ENCODE measurements around the gene ASPSCR1. TPM values are rescaled to one million over a fixed set of nuclear protein-coding genes. Genes with fewer than 3 reads are reported as not detected.

Gene ASPSCR1
- total RNA-seq, 1 donor from 2014 or later: 13.1 TPM

DNA sequence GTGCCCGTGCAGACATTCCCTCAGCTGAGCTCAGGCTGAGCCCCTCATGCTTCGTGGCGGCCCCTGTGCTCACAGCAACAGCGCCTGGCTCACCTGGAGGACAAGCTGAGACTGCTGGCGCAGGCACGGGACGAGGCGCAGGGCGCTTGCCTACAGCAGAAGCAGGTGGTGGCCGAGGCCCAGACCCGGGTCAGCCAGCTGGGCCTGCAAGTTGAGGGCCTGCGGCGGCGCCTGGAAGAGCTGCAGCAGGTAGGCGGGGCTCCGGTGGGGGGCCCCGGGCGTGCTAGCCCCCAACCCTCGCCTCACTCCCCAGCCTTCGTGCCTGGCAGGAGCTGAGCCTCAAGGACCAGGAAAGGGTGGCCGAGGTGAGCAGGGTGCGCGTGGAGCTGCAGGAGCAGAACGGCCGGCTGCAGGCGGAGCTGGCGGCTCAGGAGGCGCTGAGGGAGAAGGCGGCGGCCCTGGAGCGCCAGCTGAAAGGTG is 52.6 kb downstream of the ASPSCR1 start:
- Histone ChIP-seq H4K20me1 (ENCODE audit: low read depth) (peaks cover 34% of the 10 kb centered on the region), H3K4me1 (peaks cover 7% of the 10 kb centered on the region), H3K79me2 (ENCODE audit: low read depth) (peaks cover 4% of the 10 kb centered on the region), H3K9me3 (ENCODE audit: low read depth) (no peaks in the 10 kb centered on the region), H3K27me3 (peaks cover 9% of the 10 kb centered on the region), H3K27ac (no peak overlapping the region), H3K9ac (no peak overlapping the region), H3K36me3 (no peaks in the 10 kb centered on the region), H3K4me3 (no peak overlapping the region), H2AFZ (replicated peaks) (no peak overlapping the region), H3F3A (ENCODE audit: low read depth) (peaks cover 24% of the 10 kb centered on the region), H3K4me2 (peak overlapping the region; percentile 98)
- no peaks in the 10 kb centered on the region for H3K9me3 Mint-ChIP-seq
- peaks cover 9% of the 10 kb centered on the region for H3K4me1 Mint-ChIP-seq
- DNase-seq (ENCODE audit: low spot score): no peak
- no peak overlapping the region for H3K27ac Mint-ChIP-seq
- H3K27me3 Mint-ChIP-seq (ENCODE audit: insufficient read depth, low read depth): peaks cover 16% of the 10 kb centered on the region
- peak overlapping the region; percentile 61 for H3K4me3 Mint-ChIP-seq
- peaks cover 4% of the 10 kb centered on the region for H3K36me3 Mint-ChIP-seq
- TF ChIP-seq EZH2phosphoT487 (IDR thresholded peaks at IDR 0.05): no peak
- TF ChIP-seq EZH2 (IDR thresholded peaks at IDR 0.05): no peak

DNA sequence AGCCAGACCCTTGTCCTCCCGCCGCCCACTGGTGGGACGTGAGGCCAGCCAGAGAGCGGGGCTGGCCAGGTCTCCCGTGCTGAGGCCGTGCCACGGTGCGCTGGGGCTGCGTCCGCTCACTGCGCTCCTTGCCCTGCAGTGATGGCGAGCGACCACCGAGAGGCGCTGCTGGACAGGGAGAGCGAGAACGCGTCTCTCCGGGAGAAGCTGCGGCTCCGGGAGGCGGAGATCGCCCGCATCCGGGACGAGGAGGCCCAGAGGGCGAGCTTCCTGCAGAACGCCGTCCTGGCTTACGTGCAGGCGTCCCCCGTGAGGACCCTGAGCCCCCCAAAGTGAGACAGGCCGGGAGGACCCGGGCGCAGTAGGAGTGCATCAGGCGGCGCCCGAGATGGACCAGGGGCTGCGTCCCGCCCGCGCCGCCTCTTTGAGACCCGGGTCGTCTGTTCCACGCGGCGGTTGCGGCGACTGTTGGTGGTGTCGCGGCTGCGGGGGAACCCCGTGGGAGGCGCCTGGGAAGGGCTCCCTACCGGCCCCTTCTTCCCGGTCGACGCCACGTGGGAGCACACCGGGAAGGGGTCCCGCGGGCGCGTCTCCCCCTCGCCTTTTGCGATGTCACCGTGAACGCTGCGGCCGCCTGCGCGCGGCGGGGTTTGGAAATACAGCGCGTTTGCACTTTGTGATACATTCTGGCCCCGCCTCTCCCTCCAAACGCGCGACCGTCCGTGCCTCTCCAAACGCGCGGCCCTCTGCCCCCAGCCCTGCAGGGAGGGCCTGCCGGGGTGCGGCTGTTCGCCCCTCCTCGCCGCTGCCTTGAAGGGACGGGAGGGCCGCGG is 53.3 kb downstream of the ASPSCR1 start:
- Histone ChIP-seq H3F3A (ENCODE audit: low read depth) (peaks cover 30% of the 10 kb centered on the region), H3K4me1 (peaks cover 7% of the 10 kb centered on the region), H2AFZ (replicated peaks) (peak overlapping the region; percentile 89), H3K27ac (no peak overlapping the region), H3K9ac (no peak overlapping the region), H3K27me3 (peaks cover 9% of the 10 kb centered on the region), H3K79me2 (ENCODE audit: low read depth) (peaks cover 4% of the 10 kb centered on the region), H3K4me2 (peak overlapping the region; percentile 98), H3K4me3 (peak overlapping the region; percentile 81), H3K36me3 (no peaks in the 10 kb centered on the region), H3K9me3 (ENCODE audit: low read depth) (no peaks in the 10 kb centered on the region), H4K20me1 (ENCODE audit: low read depth) (peaks cover 34% of the 10 kb centered on the region)
- DNase-seq (ENCODE audit: low spot score): peak; percentile 95
- Mint-ChIP-seq H3K27me3 (ENCODE audit: insufficient read depth, low read depth) (peaks cover 16% of the 10 kb centered on the region), H3K4me3 (peak overlapping the region; percentile 81), H3K36me3 (peaks cover 11% of the 10 kb centered on the region), H3K27ac (no peak overlapping the region), H3K4me1 (peaks cover 12% of the 10 kb centered on the region), H3K9me3 (no peaks in the 10 kb centered on the region)
- no peak for TF ChIP-seq EZH2 (IDR thresholded peaks at IDR 0.05)
- TF ChIP-seq, protein P1, sequence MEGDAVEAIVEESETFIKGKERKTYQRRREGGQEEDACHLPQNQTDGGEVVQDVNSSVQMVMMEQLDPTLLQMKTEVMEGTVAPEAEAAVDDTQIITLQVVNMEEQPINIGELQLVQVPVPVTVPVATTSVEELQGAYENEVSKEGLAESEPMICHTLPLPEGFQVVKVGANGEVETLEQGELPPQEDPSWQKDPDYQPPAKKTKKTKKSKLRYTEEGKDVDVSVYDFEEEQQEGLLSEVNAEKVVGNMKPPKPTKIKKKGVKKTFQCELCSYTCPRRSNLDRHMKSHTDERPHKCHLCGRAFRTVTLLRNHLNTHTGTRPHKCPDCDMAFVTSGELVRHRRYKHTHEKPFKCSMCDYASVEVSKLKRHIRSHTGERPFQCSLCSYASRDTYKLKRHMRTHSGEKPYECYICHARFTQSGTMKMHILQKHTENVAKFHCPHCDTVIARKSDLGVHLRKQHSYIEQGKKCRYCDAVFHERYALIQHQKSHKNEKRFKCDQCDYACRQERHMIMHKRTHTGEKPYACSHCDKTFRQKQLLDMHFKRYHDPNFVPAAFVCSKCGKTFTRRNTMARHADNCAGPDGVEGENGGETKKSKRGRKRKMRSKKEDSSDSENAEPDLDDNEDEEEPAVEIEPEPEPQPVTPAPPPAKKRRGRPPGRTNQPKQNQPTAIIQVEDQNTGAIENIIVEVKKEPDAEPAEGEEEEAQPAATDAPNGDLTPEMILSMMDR (IDR thresholded peaks at IDR 0.05): peak; percentile 77

DNA sequence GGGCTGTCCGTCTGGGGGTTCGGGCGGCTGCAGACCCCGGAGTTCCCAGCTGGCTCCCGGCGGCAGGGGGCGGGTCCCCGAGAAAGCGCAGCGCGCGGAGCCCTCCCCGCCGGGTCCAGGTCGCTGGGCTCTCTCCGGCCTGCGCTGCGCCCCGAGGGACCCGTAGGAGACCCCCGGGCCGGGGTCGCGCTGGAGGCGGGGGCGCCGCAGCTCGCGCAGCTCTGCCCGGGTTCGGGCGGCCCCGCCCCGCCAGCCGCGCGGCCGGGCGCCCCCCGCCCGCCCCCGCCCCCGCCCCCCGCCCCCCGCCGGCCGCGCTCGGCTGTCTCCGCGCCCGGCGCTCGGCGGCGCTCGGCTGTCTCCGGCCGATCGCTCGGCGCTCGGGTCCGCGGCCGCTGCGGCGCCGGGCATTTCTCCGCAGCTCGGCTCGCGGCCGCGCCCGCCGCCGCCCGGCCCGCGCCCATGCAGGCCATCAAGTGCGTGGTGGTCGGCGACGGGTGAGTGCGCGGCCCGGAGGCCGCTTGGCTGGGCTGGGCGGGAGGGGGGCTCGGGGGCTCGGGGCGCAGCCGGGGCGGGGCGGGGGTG is 54.0 kb downstream of the ASPSCR1 start, which contains the start of gene RAC3:
Gene RAC3 (plus strand): TSS at position 376 of the 582 bp plus-strand sequence. CDS start 84 bp downstream, at position 460.
- Mint-ChIP-seq H3K27ac (no peak within 1 kb of the TSS), H3K9me3 (no peaks in the 10 kb centered on the region), H3K4me3 (peak within 1 kb of the TSS; percentile 81), H3K27me3 (ENCODE audit: insufficient read depth, low read depth) (peaks cover 16% of the 10 kb centered on the region), H3K4me1 (peaks cover 8% of the 10 kb centered on the region), H3K36me3 (peaks cover 11% of the 10 kb centered on the region)
- Histone ChIP-seq H3K4me2 (peak within 1 kb of the TSS; percentile 99), H3K9ac (no peak within 1 kb of the TSS), H2AFZ (replicated peaks) (peak within 1 kb of the TSS; percentile 89), H3K27me3 (peaks cover 9% of the 10 kb centered on the region), H3F3A (ENCODE audit: low read depth) (peaks cover 30% of the 10 kb centered on the region), H3K9me3 (ENCODE audit: low read depth) (no peaks in the 10 kb centered on the region), H3K27ac (no peak within 1 kb of the TSS), H3K36me3 (no peaks in the 10 kb centered on the region), H3K4me3 (peak within 1 kb of the TSS; percentile 81), H3K79me2 (ENCODE audit: low read depth) (peaks cover 4% of the 10 kb centered on the region), H4K20me1 (ENCODE audit: low read depth) (peaks cover 34% of the 10 kb centered on the region), H3K4me1 (peaks cover 10% of the 10 kb centered on the region)
- DNase-seq (ENCODE audit: low spot score): peak; percentile 91
- TF ChIP-seq EZH2 (IDR thresholded peaks at IDR 0.05) (no peak), EZH2phosphoT487 (IDR thresholded peaks at IDR 0.05) (no peak)
- TF ChIP-seq, protein P1 (IDR thresholded peaks at IDR 0.05): no peak
